Raji (cell line): ENCODE results near the gene SEBOX.

Experiments used
- POLR2A ChIP-seq: IDR thresholded peaks from 2 replicates; pipeline ENCODE4 v1.6.1; 2011; ENCODE audit warnings: low read depth, low read length, control low read depth; ENCODE audit not compliant: insufficient read depth

The SEBOX gene, protein sequence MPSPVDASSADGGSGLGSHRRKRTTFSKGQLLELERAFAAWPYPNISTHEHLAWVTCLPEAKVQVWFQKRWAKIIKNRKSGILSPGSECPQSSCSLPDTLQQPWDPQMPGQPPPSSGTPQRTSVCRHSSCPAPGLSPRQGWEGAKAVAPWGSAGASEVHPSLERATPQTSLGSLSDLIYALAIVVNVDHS

DNA sequence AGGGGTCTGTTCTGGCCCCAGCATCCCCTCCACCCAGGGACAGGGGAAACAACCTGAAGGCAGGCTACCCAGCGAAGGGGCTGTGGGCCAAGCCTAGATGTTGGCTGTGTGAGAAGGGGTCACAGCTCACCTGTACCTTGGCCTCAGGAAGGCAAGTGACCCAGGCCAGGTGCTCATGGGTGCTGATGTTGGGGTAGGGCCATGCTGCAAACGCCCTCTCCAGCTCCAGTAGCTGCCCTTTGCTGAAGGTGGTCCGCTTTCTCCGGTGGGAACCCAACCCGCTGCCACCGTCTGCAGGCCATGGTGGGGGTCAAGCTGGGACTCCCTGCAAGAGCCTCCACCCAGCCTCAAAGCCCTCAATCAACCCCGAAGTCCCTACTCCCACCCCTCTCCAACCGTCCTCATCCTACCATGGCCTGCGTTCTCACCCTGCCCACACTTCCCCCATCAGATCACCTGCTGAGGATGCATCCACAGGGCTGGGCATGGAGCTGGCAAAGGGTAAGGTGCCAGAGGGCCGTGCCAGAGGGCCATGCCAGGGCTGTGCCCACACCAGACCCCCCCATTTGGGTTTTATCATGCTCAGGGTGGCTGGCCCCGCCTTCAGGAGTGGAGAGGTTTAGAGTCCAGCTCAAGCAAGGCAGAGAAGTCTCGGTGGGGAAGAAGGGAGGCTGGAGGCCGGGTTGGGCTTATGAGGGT lies at the start of gene SEBOX:
SEBOX (minus strand) TSS at position 535 of the 699 bp plus-strand sequence; CDS start at position 487, 48 bp downstream.
- no peak for TF ChIP-seq POLR2A

DNA sequence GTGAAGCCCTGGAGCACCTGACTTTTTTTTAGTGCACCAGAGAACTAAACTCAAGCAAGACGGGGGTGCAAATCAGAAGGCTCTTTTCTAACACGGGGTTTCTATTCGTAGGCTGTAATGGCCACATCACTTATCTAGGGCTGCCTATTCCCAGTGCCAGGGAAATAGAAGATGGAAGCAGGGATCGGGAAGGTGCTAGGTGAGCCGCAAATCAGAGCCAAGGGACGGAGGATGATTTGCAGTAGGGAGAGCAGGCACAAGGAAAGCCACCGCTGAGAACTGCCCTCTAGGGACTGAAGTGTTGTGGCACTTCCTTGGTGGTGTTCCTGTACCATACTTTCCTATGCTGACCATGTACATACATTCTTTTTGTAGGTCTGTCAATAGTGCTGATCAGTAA lies 48.8 kb upstream of the SEBOX start:
- no peak for TF ChIP-seq POLR2A

DNA sequence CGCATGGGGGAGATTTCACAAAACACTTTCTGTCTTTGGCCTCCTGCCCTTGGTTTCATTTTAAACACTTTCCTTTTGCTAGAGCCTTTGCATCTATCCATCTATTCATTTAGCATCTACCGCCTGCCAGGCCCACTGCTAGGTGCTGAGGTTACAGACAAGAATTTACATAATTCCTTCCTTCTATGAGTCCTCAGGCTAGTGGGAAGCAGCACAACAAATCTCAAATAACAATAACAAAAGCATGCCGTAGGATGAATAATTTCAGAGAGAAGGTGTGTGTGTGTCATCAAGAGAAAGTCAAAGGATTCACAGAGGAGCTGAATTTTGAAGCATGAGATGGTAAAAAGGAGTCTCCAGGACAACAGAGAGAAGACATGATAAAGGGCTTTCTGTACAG lies 47.1 kb upstream of the SEBOX start:
- TF ChIP-seq POLR2A, result no peak

DNA sequence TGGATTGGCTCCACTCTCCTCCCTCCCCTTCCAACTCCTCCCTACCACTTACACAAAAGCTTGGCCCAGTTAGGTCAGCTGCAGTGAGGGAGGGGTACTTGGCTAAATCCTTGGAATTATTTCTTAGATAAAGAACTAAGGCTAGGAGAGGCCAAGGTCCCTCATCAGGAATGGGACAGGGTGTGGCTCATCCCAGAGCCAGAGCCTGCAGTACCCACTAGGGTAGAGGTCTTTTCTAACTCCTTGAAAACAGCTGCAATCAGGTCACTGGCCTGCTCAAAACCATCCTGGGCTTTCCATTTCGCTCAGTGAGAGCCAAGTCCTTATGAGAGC lies 42.9 kb upstream of the SEBOX start:
- TF ChIP-seq POLR2A, result no peak

DNA sequence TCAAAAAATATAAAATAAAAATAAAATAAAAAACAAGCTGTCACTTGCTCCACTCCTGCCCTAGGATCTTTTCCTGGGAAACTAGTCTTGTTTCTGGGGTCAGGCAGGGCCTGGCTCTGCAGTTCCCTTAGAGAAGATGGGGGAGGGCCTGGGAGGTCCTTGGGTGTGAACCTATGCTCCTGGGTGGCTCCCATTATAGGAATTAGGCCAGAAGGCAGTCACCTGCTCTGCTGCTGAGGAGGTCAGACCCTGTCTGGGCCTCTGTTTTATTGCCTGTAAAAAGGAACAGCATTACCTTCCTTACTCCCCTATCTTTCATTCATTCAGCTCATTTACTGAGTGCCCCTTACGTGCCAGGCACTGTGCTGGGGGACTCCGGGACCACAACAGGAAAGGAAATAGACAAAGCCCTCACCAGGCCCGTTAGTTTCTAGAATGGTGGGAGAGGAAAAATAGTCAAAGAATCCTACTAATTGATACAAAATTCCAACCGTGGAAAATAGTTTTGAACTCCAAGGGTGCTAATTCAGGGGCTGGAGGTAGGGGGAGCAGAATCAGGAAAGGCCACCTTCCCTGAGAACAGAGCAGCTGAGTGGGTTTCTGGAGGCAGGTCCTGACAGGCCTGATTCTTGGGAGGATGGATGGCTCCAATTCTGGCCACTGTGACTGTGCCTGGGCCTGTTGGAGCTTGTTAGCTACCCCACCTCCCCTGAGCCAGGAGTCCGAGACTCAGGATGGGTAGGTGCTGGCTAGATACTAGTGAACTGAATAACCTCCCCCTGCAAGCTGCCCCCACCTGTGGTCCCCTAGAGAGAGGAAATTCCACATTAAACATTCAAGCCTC lies 42.4 kb upstream of the SEBOX start:
- TF ChIP-seq POLR2A, result no peak

DNA sequence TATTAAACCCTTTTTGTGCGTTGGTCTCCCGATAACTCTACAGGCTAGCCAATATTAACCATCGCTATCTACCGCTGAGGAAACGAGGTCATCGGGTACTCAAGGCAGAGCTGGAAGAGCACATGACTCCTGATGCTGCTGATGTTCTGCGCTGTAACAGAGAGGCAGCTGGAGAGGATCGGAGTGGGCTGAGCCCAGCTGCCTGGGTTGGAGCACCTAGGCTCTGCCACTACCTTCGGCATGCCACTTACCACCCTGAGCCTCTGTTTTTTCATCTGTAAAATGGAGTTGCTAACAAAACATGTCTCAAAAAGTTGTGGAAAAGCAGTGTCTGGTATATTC lies 41.4 kb upstream of the SEBOX start:
- no peak for TF ChIP-seq POLR2A

DNA sequence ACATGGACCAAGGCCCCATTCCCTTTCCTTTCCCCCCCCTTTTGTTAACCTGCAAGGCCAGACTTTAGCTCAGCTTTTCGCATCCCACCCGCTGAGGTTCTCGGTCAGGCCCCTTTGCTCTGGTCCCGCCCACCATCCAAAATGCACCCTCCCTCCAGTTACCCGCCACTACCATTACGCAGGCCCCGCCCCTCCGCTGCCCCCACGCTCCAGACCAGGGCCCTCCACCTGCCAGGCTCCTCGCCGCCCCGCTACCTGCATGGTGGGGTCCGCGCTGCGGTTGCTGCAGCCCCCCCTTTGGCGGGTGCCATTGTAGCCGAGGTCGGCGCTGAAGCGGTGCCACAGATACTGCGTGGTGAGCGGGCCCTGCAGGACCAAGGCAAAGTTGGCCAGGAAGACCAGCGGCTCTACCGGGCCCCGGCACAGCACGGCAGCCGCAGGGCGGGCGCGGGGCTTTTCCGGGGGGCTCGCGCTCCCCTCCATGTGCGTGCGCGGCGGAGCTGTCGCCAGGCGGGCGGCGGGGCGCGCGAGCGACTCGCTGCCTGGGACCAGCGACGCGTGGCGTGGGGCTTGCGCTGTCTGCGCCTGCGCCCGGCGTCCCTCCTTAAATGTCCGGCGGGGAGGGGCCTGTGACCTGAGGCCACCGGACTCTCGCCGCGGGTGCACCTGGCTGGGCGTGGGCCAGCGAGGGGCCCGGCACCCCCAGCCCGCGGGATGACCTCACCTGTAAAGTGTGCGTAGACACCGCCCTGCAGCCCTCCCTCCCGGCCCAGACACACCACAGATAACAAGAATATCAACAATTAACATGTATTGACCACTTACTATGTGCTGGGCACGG lies 40.9 kb upstream of the SEBOX start, which contains the start of gene SLC46A1:
SLC46A1 (minus strand) TSS at position 581 of the 841 bp plus-strand sequence; CDS start at position 483, 98 bp downstream.
- no peak for TF ChIP-seq POLR2A

DNA sequence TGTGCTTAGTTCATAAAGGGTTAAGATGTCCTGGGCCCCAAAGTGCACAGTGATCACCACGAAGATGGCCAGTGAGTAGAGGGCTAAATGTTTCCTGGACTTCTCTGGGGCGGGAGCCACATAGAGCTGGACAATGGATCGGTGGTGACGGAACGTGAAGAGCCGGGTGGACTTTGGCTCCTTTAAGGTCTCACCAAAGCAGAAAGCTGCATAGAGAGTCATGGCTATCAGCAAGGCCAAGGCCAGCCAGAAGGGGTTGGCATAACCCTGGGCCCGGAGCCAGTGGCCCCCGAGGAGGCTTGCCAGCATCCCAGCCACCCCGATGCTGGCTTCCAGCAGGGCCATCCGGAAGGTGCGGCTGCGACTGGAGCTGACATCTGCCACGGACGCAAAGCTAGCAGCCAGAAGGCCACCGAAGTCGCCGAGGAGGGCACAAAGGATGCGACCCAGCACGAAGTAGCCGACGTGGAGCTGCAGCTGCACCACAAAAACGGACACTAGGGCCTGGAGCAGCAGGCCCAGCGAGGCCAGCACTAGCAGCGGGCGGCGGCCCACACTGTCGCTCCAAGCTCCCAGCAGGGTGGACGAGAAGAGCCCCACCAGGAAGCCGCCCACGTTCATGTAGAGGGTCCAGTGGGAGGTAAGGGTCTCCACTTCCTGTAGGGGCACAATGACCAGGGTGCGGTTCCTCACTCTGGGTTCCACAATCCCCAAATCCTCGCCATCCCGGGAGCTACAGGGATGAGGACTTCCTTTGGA lies 40.0 kb upstream of the SEBOX start:
- TF ChIP-seq POLR2A, result no peak

DNA sequence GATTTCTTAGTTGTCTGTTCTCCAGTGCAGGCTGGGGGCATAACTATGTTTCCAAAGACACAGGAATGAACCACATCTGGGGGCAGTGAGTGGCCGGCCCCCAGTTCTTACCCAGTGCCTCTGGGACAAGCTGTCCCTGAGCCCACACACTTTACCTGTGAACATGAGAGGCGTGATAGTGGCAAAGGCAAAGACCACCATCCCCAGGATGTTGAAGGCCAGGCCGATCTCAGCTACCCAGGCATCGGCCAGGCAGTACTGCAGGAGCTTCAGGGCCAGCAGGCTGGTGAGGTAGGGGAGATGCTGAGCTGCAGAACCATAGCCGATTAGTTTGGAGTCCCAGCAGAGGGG lies 39.4 kb upstream of the SEBOX start:
- TF ChIP-seq POLR2A, result no peak

DNA sequence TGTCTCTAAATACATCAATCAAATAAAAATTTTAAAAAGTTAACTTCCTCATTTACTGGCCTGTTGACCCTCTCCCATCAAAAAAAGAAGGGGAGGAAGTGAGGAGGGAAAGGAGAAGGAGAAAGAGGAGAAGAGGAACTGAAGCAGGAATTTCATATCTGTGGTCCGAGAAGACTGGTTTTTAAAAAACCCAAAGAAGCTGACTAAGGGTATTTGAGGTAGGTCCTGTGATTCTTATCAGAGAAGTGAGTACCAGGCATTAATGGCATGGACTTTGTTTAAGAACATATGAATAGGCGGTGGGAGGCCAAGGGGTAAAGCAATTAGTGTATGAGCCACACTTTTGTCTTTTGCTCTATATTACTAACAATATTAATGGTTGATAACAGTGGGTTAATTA lies 39.0 kb upstream of the SEBOX start:
- no peak for TF ChIP-seq POLR2A

DNA sequence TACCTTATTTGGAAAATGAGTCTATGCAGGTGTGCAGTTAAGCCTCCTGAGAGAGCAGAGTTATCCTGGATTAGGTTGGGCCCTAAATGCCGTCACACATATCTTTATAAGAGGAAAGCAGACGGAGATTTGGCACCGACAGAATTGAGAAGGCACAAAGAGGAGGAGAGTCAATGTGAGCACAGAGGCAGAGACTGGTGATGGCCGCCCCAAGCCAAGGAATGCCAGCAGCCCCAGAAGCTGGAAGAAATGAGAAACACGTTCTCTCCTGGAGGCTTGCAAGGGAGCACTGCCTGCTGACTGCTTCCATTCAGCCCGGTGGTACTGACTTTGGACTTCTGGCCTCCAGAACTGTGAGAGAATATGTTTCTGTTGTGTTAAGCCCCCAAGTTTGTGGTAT lies 37.8 kb upstream of the SEBOX start:
- no peak for TF ChIP-seq POLR2A

DNA sequence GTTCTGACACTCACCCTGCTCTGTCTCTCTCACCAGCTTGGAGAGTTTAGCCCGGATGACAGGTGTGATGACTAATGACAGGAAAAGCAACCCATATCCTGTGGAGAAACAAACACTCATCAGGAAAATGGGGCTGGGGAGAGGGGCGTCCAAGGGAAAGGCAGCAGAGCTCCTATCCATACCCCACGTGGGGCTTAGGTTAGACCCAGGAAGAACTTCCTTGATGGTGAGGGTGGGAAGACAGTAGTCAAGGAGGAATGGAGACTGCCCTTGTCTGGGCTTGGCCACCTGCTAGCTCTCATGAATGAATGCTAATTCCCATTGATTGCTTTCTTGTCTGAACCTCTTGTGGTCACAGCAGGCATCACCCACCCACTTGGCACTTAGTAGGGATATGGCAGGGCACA lies 37.2 kb upstream of the SEBOX start:
- TF ChIP-seq POLR2A, result 0 out of 2 replicates have a peak, but pooled peaks have one; percentile 1

DNA sequence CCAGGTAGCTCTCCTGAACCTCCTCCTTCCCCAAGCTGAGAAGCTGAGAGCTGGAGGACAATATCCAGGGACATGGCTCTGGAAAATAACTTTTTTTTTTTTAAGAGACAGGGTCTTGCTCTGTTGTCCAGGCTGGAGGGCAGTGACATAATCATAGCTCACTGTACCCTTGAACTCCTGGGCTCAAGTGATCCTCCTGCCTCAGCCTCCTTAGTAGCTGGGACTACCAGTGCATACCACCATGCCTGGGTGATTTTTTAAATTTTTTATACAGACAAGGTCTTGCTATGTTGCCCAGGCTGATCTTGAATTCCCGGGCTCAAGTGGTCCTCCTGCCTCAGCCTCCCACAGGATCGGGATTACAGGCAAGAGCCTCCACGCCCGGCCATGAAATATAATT lies 34.8 kb upstream of the SEBOX start:
- no peak for TF ChIP-seq POLR2A

DNA sequence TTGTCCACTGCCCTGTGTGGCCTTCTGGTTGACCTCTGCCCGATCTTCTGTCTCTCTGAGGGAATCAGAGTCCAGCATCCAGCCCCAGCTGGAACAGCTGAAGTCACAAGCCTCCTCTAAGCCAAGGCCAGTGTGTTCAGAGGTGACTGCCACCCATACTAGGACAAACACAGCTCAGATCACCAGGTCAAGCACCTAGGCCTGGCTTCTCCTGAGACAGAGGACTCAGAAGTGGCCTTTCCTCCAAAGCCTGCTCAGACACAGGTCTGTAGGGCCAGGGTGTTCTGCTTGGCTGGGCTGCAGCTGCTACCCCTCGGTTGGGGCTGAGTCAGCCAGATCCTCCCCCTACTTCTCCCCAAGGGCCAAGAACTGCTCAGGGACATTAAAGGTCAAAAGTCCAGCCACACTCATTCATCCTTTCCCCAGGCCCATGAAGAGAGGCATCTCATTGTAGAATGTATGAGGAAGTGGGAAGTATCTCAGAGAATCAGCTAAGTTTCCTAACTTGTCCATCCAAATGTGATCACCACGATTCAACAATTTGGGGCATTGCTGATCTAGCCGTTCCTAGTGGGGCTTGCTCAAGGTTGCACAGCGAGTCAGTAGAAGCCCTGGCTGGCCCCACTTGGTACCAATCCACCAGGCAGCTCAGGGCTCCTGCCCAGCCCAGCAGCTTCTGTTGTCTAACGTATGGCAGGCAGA lies 33.4 kb upstream of the SEBOX start:
- TF ChIP-seq POLR2A, result no peak
